Parathyroid adenoma (tissue), 2 donors: ENCODE data around the gene TPT1.
"Not testable (repeated sequence)": the region's sequence is repeated elsewhere in the genome, so short reads cannot be mapped to it uniquely, and the experiment has no call there.

Source experiments
- H2AFZ ChIP-seq: fragments of 300-600 bp; sonication (generic); one replicate; pipeline ENCODE4 v1.7.0; 2017; ENCODE audit warnings: antibody characterized with exemption, mild to moderate bottlenecking
- H3K27ac ChIP-seq: fragments of 300-600 bp; sonication (generic); one replicate; pipeline ENCODE4 v1.7.0; 2017
- H3K27me3 ChIP-seq: fragments of 300-600 bp; sonication (generic); one replicate; pipeline ENCODE4 v1.7.0; 2017; ENCODE audit warnings: low read length; ENCODE audit not compliant: control insufficient read depth, insufficient read depth
- H3K36me3 ChIP-seq: fragments of 300-600 bp; sonication (generic); one replicate; pipeline ENCODE4 v1.7.0; 2017; ENCODE audit warnings: low read length; ENCODE audit not compliant: control insufficient read depth, insufficient read depth
- H3K4me1 ChIP-seq: fragments of 300-600 bp; sonication (generic); one replicate; pipeline ENCODE4 v1.7.0; 2017; ENCODE audit warnings: control low read depth
- H3K4me2 ChIP-seq: fragments of 300-600 bp; sonication (generic); one replicate; pipeline ENCODE4 v1.7.0; 2017; ENCODE audit warnings: low read length
- H3K4me3 ChIP-seq: fragments of 300-600 bp; sonication (generic); one replicate; pipeline ENCODE4 v1.7.0; 2017; ENCODE audit warnings: low read depth, low read length
- H3K79me2 ChIP-seq: fragments of 300-600 bp; sonication (generic); one replicate; pipeline ENCODE4 v1.7.0; 2017; ENCODE audit warnings: control low read depth
- H3K9ac ChIP-seq: fragments of 300-600 bp; sonication (generic); one replicate; pipeline ENCODE4 v1.7.0; 2017; ENCODE audit warnings: mild to moderate bottlenecking
- H3K9me3 ChIP-seq: fragments of 300-600 bp; sonication (generic); one replicate; pipeline ENCODE4 v1.7.0; 2017; ENCODE audit warnings: low read length; ENCODE audit not compliant: control insufficient read depth
- TF ChIP-seq, protein P1 (sequence below): fragments of 300-600 bp; sonication (generic); IDR thresholded peaks from one replicate; pipeline ENCODE4 v1.7.0; 2017; ENCODE audit warnings: antibody characterized with exemption, mild to moderate bottlenecking
- donor health status: primary hyperparathyroidism.

Gene TPT1

DNA sequence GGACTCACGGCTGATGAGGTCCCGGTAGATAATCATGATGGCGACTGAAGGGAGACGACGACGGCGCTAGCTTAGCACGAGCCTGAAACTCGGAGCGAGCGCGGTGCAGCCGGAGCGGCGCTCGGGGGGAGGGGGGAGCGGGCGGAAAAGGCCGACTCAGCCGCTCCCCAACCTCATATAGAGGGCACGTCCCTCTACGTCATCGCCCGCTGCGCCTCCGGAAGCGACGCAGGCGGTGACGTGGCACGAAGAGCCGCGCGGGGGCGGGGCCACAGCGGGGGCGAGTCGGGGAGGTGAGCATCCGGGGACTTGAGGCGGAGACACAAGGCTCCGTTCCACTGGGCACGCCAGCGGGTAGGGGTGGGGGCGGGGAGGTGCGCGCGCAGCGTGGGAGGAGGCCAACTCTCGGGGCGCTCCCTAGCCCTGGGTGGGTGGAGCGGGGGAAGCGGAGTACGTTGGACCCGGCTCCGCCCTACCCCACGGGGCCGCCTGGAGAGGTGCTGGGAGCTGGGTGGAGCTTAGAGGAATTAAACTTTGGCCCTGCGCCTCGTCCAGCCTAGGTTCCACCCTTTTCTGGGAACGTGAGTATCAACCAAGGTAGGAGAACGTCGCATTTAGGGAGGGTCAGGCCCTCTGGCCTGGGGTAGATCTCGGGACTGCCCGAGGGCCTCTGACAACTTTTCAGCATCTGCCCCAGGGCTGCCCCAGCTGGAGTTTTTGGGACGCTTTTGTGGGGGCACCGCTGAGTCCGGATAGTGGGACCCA is at the start of gene TPT1:
Gene TPT1 (minus strand): TSS at position 150 of the 765 bp plus-strand sequence. CDS start 114 bp downstream, at position 36.
- Histone ChIP-seq H2AFZ (peak within 1 kb of the TSS; percentile 91), H3K36me3 (no peaks in the 10 kb centered on the region), H3K4me3 (peak within 1 kb of the TSS; percentile 96), H3K27me3 (no peaks in the 10 kb centered on the region), H3K79me2 (peaks cover 8% of the 10 kb centered on the region), H3K4me1 (peaks cover 10% of the 10 kb centered on the region), H3K9me3 (no peaks in the 10 kb centered on the region), H3K4me2 (peak within 1 kb of the TSS; percentile 96), H3K27ac (peak within 1 kb of the TSS; percentile 100), H3K9ac (peak within 1 kb of the TSS; percentile 98)
- TF ChIP-seq, protein P1, sequence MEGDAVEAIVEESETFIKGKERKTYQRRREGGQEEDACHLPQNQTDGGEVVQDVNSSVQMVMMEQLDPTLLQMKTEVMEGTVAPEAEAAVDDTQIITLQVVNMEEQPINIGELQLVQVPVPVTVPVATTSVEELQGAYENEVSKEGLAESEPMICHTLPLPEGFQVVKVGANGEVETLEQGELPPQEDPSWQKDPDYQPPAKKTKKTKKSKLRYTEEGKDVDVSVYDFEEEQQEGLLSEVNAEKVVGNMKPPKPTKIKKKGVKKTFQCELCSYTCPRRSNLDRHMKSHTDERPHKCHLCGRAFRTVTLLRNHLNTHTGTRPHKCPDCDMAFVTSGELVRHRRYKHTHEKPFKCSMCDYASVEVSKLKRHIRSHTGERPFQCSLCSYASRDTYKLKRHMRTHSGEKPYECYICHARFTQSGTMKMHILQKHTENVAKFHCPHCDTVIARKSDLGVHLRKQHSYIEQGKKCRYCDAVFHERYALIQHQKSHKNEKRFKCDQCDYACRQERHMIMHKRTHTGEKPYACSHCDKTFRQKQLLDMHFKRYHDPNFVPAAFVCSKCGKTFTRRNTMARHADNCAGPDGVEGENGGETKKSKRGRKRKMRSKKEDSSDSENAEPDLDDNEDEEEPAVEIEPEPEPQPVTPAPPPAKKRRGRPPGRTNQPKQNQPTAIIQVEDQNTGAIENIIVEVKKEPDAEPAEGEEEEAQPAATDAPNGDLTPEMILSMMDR, result no peak

DNA sequence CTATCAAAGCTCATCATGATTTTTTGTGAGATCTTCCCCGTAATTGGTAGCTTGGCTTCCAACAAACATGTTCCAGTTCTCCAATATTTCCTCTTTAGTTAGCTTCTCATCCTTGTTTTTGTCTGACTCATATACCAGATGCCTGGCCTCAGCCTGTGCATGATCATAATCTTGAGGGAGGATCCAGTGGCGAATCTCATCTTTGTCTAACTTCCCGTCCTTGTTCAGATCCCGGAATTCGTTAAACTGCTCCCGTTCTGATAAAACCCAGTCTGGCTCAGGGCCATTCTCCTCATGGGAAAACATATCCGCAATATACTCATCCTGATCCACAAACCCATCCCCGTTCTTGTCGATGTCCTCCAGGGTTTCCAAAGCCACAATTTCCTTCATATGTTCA is 49.4 kb upstream of the TPT1 start:
- H3K9ac ChIP-seq, H3K27ac ChIP-seq, H3K4me3 ChIP-seq, H3K36me3 ChIP-seq, H3K9me3 ChIP-seq, H3K4me1 ChIP-seq, H3K27me3 ChIP-seq, H3K79me2 ChIP-seq, H3K4me2 ChIP-seq, H2AFZ ChIP-seq: not testable (repeated sequence)

DNA sequence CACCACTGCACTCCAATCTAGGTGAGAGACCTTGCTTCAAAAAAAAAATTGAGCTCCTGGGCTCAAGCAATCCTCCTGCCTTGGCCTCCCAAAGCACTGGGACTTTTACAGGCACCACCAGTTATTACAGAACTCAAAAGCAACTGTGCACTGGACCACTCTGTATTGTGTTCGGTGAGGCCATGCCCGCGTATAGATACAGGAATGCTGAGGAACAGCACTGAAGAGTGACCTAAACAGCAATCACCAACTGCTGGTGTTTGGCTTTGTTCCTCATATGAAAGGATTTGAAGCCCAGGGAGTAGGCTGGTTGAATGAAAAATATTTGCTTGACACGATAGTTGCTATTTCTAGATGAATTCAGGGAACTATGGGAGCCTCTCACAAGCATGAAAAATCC is 47.7 kb upstream of the TPT1 start:
- Histone ChIP-seq H3K4me3 (no peak overlapping the region), H3K9ac (no peak overlapping the region), H3K4me1 (no peaks in the 10 kb centered on the region), H3K9me3 (no peaks in the 10 kb centered on the region), H3K79me2 (no peaks in the 10 kb centered on the region), H2AFZ (no peak overlapping the region), H3K36me3 (no peaks in the 10 kb centered on the region), H3K27ac (no peak overlapping the region), H3K27me3 (no peaks in the 10 kb centered on the region), H3K4me2 (no peak overlapping the region)
- TF ChIP-seq, protein P1, result no peak

DNA sequence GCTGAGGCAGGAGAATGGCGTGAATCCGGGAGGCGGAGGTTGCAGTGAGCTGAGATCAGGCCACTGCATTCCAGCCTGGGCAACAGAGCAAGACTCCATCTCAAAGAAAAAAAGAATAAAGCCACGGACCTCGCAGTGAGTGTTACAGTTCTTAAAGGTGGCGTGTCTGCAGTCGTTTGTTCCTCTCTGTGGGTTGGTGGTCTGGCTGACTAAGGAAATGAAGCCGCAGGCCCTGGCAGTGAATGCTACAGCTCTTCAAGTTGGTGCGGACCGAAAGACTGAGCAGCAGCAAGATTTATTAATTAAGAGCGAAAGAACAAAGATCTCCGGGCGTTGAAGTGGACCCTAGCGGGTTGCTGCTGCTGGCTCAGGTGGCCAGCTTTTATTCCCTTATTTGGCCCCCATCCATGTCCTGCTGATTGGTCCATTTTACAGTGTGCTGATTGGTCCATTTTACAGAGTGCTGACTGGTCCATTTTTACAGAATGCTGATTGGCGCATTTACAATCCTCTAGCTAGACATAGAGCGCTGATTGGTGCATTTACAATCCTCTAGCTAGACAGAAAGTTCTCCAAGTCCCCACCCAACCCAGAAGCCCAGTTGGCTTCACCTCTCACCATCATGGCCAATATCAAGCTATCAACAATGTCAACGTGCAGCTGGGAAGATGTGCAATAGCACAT is 46.1 kb upstream of the TPT1 start:
- H3K4me2 ChIP-seq, H2AFZ ChIP-seq, H3K27ac ChIP-seq, H3K27me3 ChIP-seq, H3K36me3 ChIP-seq, H3K4me3 ChIP-seq, H3K9me3 ChIP-seq, H3K9ac ChIP-seq, H3K4me1 ChIP-seq, H3K79me2 ChIP-seq: not testable (repeated sequence)

DNA sequence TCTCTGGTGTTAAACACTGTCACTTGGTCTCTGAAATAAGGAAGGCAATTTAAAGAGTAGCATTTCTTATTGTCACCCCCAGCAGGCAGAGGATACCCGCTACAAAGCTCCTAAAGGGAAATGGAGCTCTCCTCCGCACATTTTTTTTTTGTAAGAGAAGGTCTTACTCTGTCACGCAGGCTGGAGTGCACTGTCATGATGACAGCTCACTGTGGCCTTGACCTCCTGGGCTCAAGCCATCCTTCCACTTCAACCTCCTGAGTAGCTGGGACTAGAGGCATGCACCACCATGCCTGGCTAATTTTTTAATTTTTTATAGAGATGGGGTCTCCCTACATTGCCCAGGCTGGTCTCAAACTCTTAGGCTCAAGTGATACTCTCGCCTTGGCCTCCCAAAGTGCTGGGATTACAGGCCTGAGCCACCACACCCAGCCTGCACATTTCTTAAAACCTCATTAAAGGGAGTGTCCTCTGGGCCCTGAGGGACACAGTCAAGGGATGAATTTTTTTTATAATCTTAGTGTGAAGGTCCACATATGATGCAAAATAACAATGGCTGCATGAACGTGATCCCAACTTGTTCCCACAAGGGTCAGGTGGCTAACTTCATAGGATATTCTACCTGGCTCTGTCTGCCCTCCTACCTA is 45.0 kb upstream of the TPT1 start:
- H3K36me3 ChIP-seq, result no peaks in the 10 kb centered on the region
- no peak overlapping the region for H3K4me2 ChIP-seq
- no peaks in the 10 kb centered on the region for H3K9me3 ChIP-seq
- H3K4me1 ChIP-seq, result no peaks in the 10 kb centered on the region
- no peaks in the 10 kb centered on the region for H3K79me2 ChIP-seq
- H2AFZ ChIP-seq, result no peak overlapping the region
- TF ChIP-seq, protein P1, result no peak
- H3K9ac ChIP-seq, result no peak overlapping the region
- no peak overlapping the region for H3K4me3 ChIP-seq
- H3K27ac ChIP-seq, result no peak overlapping the region
- no peaks in the 10 kb centered on the region for H3K27me3 ChIP-seq
